ENCODE data around the gene STXBP3. TPM values are rescaled to one million over a fixed set of nuclear protein-coding genes. Genes with fewer than 3 reads are reported as not detected.

STXBP3 gene
- total and polyA plus RNA-seq, 9 of the 15 experiments (the other 6 are each of a cell fraction or from before 2014, with no cell fraction given): 32.5 to 52.5 (median 39.2) TPM

DNA sequence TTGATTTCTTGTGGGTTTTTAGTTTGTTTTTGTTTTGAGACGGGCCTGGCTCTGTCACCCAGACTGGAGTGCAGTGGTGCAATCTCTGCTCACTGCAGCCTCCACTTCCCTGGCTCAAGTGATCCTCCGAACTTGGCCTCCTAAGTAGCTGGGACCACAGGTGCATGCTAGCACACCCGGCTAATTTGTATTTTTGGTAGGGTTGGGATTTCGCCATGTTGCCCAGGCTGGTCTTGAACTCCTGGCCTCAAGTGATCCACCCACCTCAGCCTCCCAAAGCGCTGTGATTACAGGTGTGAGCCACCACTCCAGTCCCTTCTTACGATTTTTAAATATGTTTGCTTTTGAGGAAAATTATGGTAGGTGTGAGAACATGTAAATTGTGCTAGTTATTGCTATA is 44.4 kb upstream of the STXBP3 start (continued):
- TF ChIP-seq CEBPB (tag; IDR thresholded peaks at IDR 0.05) (peak; percentile 50), CBX1 (IDR thresholded peaks at IDR 0.05; ENCODE audit: low read depth) (peak; percentile 72; the same call in 1 of the 2 replicates), SUPT5H (IDR thresholded peaks at IDR 0.05) (peak; percentile 74)

DNA sequence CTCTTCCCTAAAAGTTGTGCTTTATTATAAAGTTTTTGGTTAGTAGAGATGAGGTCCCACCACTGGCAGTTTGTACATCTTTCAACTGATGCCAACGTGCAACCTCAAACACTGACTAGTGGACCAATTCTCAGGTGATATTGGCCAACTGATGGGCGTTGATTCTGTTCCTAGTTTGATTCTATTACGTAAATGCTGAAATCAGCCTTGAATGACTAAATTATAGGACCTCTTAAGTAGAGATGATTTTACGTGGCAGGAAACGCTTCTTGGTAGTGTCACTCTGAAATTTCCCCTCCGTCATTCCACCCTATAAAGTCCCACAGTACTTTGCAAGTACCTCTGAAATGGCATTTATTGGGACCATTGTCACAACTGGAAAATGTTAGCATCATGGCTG is 42.5 kb upstream of the STXBP3 start:
- H3K4me2 ChIP-seq (ENCODE audit: insufficient read depth, low read length): no peak overlapping the region
- no peak overlapping the region for H3K9ac ChIP-seq (ENCODE audit: insufficient read depth in 1 of 2, low read depth in 2 of 2, low read length in 2 of 2)
- no peaks in the 10 kb centered on the region for H3K9me3 ChIP-seq (replicated peaks; ENCODE audit: control insufficient read depth, insufficient read depth, low read depth, low read length)
- no peak overlapping the region for H3K27ac ChIP-seq (ENCODE audit: extremely low read depth, low read depth, low read length)
- CTCF ChIA-PET (ENCODE audit: low intra/inter-chr PET ratio): no interaction called here
- ATAC-seq: no peak
- H3K27me3 ChIP-seq (ENCODE audit: control insufficient read depth in 2 of 2, insufficient read depth in 2 of 2, low read length in 2 of 2): no peaks in the 10 kb centered on the region
- intact Hi-C loops (cut with micrococcal nuclease) (loop anchor here (2.0 kb wide), 1 partner anchor 43 kb away; the partner anchor contains the start of gene STXBP3), in situ Hi-C loops (cut with MboI) (no loop called here)
- peaks cover 34% of the 10 kb centered on the region for H3K36me3 ChIP-seq (ENCODE audit: control insufficient read depth, insufficient read depth, low read length)
- H4K20me1 ChIP-seq (replicated peaks; ENCODE audit: control insufficient read depth, insufficient read depth, low read length): no peaks in the 10 kb centered on the region
- H3K4me3 ChIP-seq: no peak overlapping the region
- H3K79me2 ChIP-seq (ENCODE audit: control insufficient read depth, insufficient read depth, low read length): no peaks in the 10 kb centered on the region
- BruUV-seq (replicated peaks): no TSS peak
- POLR2A ChIA-PET: interaction anchor here (0.6 to 6.5 kb wide), 11 partner anchors 9 to 57 kb away, joined by 3 to 97 read pairs (median 6); partner anchors contain the start of genes FNDC7 and PRPF38B
- no peaks in the 10 kb centered on the region for H3K9me1 ChIP-seq (ENCODE audit: control insufficient read depth, insufficient read depth, low read length)
- H2AFZ ChIP-seq (ENCODE audit: low read depth, low read length): no peak overlapping the region
- H3K4me1 ChIP-seq (replicated peaks in 1 of 2; ENCODE audit: control insufficient read depth in 2 of 2, insufficient read depth in 2 of 2, low read length in 2 of 2): peaks cover 2 to 9% of the 10 kb centered on the region in 2 experiments; a peak in 4 of 5 replicates
- DNase-seq (ENCODE audit: extremely low read depth in 1 of 4, low spot score in 3 of 4): no peak
- WGBS (ENCODE audit: insufficient coverage, low coverage, missing lambda C conversion rate): 63% methylated on average over 6 of the region's 6 CpGs
- no peak for FAIRE-seq
- TF ChIP-seq ZNF778 (CRISPR knock-in tag; IDR thresholded peaks at IDR 0.05) (0 out of 2 replicates have a peak, but pooled peaks have one; percentile 49), DMBX1 (CRISPR knock-in tag; IDR thresholded peaks at IDR 0.05; ENCODE audit: borderline replicate concordance) (no peak), BRF1 (IDR thresholded peaks at IDR 0.05; ENCODE audit: borderline replicate concordance, extremely low read depth, insufficient read length) (no peak), ZNF79 (CRISPR knock-in tag; IDR thresholded peaks at IDR 0.05; ENCODE audit: low read depth) (no peak), NCOA4 (IDR thresholded peaks at IDR 0.05; ENCODE audit: partially characterized antibody) (no peak), NCOA6 (IDR thresholded peaks at IDR 0.05) (no peak), SOX6 (IDR thresholded peaks at IDR 0.05) (0 out of 2 replicates have a peak, but pooled peaks have one; percentile 6)
- TF ChIP-seq, protein P1, sequence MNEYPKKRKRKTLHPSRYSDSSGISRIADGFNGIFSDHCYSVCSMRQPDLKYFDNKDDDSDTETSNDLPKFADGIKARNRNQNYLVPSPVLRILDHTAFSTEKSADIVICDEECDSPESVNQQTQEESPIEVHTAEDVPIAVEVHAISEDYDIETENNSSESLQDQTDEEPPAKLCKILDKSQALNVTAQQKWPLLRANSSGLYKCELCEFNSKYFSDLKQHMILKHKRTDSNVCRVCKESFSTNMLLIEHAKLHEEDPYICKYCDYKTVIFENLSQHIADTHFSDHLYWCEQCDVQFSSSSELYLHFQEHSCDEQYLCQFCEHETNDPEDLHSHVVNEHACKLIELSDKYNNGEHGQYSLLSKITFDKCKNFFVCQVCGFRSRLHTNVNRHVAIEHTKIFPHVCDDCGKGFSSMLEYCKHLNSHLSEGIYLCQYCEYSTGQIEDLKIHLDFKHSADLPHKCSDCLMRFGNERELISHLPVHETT (CRISPR knock-in tag; conservative IDR thresholded peaks at IDR 0.05 in 1 of 2, IDR thresholded peaks at IDR 0.05 in 1 of 2): no peak
- TF ChIP-seq, protein P2, sequence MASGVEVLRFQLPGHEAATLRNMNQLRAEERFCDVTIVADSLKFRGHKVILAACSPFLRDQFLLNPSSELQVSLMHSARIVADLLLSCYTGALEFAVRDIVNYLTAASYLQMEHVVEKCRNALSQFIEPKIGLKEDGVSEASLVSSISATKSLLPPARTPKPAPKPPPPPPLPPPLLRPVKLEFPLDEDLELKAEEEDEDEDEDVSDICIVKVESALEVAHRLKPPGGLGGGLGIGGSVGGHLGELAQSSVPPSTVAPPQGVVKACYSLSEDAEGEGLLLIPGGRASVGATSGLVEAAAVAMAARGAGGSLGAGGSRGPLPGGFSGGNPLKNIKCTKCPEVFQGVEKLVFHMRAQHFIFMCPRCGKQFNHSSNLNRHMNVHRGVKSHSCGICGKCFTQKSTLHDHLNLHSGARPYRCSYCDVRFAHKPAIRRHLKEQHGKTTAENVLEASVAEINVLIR (CRISPR knock-in tag; IDR thresholded peaks at IDR 0.05): no peak
- TF ChIP-seq, protein P3, sequence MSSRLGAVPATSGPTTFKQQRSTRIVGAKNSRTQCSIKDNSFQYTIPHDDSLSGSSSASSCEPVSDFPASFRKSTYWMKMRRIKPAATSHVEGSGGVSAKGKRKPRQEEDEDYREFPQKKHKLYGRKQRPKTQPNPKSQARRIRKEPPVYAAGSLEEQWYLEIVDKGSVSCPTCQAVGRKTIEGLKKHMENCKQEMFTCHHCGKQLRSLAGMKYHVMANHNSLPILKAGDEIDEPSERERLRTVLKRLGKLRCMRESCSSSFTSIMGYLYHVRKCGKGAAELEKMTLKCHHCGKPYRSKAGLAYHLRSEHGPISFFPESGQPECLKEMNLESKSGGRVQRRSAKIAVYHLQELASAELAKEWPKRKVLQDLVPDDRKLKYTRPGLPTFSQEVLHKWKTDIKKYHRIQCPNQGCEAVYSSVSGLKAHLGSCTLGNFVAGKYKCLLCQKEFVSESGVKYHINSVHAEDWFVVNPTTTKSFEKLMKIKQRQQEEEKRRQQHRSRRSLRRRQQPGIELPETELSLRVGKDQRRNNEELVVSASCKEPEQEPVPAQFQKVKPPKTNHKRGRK (tag; IDR thresholded peaks at IDR 0.05): no peak
- TF ChIP-seq, protein P4, sequence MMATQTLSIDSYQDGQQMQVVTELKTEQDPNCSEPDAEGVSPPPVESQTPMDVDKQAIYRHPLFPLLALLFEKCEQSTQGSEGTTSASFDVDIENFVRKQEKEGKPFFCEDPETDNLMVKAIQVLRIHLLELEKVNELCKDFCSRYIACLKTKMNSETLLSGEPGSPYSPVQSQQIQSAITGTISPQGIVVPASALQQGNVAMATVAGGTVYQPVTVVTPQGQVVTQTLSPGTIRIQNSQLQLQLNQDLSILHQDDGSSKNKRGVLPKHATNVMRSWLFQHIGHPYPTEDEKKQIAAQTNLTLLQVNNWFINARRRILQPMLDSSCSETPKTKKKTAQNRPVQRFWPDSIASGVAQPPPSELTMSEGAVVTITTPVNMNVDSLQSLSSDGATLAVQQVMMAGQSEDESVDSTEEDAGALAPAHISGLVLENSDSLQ (IDR thresholded peaks at IDR 0.05): no peak
